Upper lobe of left lung (tissue), 4 donors: Measurements from ENCODE around the gene KRTAP29-1.

ENCODE experiments used
- EP300 ChIP-seq, 4 donors: sonication (generic); formaldehyde crosslinking; IDR thresholded peaks; one replicate each; pipeline ENCODE4 v1.5.1; 2017; ENCODE audit warnings: antibody characterized with exemption in 4 of 4, control low read depth in 2 of 4
- POLR2A ChIP-seq, 4 donors: fragments of 450-650 bp; IDR thresholded peaks; one replicate each; pipeline ENCODE4 v1.5.1; 2016 to 2017; ENCODE audit warnings: antibody characterized with exemption in 4 of 4, mild to moderate bottlenecking in 2 of 4
- TF ChIP-seq, protein P1 (sequence below), 6 experiments: fragments of 450-650 bp in 4 of 6; fragments of 200-600 bp in 2 of 6; sonication (generic) in 2 of 6; IDR thresholded peaks; one replicate each; pipeline ENCODE4 v1.5.1; 2016 to 2019; ENCODE audit warnings: antibody characterized with exemption in 6 of 6

DNA sequence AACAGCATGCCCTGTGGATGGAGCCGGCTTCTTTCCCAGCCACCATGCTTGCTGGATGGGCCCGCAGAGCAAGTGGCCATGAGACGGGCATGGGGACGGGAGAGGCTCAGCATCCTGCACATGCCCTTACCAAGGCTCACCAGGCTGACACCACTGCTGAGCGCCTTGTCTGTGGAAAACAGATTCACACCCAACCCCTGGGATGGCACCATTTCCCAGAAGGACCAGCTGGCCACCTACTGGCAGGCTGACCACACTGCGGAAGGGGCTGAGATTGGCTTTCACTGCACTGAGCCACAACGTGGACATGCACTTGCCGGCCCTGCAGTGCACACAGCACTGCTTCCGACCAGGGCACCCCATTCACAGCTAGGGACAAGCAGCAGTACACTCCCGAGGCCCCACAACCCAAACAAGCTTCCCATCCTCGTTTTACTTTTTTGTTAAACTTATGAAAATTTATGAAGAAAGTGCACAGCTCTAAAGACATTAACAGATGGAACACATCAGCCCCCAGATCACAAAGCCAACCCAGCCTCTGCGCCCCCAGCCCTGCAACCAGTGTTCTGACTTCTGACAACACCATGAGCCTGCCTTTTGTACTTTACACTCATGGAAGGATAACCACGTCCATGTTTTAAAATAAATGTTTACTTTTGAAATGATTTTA is 26.8 kb upstream of the KRTAP29-1 start:
- no peak for TF ChIP-seq EP300 (IDR thresholded peaks at IDR 0.05)
- TF ChIP-seq, protein P1, sequence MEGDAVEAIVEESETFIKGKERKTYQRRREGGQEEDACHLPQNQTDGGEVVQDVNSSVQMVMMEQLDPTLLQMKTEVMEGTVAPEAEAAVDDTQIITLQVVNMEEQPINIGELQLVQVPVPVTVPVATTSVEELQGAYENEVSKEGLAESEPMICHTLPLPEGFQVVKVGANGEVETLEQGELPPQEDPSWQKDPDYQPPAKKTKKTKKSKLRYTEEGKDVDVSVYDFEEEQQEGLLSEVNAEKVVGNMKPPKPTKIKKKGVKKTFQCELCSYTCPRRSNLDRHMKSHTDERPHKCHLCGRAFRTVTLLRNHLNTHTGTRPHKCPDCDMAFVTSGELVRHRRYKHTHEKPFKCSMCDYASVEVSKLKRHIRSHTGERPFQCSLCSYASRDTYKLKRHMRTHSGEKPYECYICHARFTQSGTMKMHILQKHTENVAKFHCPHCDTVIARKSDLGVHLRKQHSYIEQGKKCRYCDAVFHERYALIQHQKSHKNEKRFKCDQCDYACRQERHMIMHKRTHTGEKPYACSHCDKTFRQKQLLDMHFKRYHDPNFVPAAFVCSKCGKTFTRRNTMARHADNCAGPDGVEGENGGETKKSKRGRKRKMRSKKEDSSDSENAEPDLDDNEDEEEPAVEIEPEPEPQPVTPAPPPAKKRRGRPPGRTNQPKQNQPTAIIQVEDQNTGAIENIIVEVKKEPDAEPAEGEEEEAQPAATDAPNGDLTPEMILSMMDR (IDR thresholded peaks at IDR 0.05) = peak; percentile 52 to 78 (median 63)
- no peak for TF ChIP-seq POLR2A (IDR thresholded peaks at IDR 0.05)
